ENCODE results near the gene DAP3.
"Not testable (repeated sequence)": the region's sequence is repeated elsewhere in the genome, so short reads cannot be mapped to it uniquely, and the experiment has no call there.

The DAP3 gene

DNA sequence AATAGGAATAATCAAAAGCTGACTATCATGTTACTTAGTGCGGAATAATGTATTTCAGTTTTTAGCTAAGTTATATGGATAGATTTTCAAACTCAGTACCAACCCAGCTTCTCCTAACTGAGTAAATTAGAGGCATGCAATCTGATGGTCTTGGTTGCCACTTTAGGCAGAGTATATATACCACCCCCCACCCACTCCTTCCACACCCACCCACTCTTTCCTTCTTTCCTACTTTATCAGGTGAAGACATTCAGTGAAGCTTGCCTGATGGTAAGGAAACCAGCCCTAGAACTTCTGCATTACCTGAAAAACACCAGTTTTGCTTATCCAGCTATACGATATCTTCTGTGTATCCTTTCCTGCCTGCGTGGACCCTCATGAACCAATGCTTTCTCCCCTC, 36.3 kb downstream of the DAP3 start:
- no peak for DNase-seq

DNA sequence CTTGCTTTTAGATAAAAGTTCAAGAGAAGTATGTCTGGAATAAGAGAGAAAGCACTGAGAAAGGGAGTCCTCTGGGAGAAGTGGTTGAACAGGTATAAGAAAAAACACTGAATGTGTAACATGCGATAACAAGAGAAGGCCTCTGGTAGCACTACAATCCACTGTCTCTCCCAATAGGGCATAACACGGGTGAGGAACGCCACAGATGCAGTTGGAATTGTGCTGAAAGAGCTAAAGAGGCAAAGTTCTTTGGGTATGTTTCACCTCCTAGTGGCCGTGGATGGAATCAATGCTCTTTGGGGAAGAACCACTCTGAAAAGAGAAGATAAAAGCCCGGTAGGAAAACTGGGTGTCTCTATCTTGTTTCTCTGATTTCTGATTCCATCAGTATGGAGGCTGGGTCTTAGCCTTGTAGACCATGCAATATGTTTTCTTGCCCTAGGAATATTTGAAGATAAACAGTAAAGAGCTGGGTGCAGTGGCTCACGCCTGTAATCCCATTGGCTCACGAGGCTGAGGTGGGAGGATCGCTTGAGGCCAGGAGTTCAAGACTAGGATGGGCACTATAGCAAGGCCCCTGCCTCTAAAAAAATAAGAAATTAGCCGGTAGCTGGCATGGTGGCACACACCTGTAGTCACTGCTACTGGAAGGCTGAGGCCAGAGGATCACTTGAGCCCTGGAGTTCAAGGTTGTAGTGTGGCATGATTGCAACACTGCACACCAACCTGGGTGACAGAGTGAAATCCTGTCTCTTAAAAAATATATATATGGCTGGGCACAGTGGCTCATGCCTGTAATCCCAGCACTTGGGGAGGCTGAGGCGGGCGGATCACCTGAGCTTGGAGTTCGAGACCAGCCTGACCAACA, 40.4 kb downstream of the DAP3 start:
- peak; percentile 47 for DNase-seq

DNA sequence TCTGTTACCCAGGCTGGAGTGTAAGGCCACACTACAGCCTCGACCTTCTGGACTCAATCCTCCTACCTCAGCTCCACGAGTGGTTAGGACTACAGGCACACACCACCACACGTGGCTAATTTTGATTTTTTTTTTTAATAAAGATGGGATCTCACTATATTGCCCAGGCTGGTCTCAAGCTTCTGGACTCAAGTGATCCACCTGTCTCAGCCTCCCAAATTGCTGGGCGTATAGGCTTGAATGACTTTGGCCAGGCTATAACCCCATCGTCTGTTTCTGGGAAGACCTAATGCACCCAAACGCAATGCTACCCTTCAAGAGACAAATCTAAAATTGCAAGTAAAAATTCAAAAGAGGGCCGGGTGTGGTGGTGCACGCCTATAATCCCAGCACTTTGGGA, 52.1 kb downstream of the DAP3 start:
- DNase-seq = no peak

DNA sequence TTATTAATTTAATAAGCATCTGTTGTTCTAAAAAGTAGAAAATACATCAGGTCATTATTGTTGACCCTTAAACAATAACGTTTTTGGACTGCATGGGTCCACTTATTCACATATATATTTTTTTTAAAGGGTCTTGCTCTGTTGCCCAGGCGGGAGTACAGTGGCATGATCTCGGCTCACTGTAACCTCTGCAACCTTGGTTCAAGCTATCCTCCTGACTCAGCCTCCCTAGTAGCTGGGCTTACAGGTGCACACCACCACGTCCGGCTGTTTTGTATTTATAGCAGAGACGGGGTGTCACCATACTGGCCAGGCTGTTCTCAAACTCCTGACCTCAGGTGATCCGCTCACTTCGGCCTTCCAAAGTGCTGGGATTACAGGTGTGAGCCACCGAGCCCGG, 53.0 kb downstream of the DAP3 start:
- no peak for DNase-seq

DNA sequence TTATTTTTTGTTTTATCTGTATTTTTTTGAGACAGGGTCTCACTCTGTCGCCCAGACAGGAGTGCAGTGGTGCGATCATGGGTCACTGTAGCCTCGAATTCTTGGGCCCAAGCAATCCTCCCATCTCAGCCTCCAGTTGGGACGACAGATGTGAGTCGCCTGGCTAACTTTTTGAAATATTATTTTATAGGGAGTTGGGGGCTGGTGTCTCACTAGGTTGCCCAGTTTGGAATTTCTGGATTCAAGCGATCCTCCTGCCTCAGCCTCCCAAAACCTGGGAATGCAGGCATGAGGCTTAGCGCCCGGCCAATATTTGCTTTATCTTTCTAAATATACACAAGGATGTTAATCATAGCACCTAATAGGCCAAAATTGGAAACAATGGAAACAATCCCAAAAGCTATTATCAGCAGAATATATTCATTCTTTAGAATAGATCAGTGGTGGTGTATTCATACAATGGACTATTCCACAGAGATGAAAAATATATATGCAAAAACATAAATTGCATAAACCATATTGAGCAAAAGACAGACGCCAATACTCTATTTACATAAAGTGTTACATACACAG, 55.9 kb downstream of the DAP3 start:
- no peak for DNase-seq

DNA sequence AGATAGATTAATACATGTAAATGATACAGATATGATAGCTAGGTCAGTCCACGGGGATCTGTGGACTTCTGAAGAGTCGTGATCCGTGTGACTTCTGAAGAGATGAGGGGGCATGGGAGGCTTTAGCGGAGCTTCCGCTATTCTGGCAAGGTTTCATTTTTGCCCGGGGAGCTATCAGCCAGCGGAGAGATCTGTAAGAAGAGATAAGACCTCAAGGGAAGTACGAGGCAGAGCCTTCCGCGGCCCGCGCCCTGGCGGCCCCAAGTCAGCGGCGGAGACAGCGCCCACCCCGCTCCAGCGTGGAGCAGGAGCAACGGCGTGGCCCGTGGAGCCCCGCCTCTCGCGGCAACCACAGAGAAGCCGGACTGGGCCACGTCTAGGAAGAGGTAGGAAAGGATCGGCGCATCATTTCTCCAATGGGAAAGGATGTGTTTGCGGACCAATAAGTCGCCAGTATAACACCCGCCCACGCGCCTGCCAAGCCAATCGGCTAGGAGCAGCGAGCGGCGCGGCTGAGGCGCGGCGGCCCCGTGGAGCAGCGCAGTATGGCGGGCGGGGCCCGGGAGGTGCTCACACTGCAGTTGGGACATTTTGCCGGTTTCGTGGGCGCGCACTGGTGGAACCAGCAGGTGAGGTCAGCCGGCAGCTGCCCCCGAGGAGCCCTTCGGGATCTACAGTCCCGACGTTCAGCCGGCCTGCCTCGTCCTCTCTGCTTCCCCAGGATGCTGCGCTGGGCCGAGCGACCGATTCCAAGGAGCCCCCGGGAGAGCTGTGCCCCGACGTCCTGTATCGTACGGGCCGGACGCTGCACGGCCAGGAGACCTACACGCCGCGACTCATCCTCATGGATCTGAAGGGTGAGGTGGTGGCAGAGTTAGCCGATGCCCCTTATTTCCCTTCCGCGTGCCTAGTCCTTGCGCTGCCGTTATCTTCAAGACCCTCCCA, 56.7 kb downstream of the DAP3 start:
- DNase-seq = peak; percentile 95

DNA sequence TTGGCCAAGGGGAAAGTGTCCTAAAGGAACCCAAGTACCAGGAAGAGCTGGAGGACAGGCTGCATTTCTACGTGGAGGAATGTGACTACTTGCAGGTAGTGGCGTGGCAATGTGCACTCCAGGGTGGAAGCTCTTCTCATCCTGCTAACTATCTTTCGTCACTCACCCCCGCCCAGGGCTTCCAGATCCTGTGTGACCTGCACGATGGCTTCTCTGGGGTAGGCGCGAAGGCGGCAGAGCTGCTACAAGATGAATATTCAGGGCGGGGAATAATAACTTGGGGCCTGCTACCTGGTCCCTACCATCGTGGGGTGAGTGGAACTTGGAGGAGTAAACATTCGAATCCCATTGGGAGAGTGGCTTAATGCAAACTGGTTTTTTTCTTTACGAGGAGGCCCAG, 58.7 kb downstream of the DAP3 start:
- not testable (repeated sequence) for DNase-seq

DNA sequence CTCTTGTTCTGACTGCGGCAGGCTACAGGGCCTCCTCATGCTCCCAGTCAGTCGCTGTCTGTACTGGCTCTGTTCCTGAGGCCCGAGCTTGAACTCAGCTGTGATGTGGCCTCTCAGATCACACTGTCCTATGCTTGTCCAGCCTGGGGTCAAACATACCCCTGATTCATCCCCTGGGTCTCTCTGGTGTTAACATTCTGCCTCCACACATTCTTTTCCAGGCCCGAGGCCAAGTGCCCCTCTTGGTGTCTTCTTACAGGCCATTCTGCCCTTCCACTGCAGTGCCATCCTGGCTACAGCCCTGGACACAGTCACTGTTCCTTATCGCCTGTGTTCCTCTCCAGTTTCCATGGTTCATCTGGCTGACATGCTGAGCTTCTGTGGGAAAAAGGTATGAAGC, 59.2 kb downstream of the DAP3 start:
- DNase-seq = not testable (repeated sequence)

DNA sequence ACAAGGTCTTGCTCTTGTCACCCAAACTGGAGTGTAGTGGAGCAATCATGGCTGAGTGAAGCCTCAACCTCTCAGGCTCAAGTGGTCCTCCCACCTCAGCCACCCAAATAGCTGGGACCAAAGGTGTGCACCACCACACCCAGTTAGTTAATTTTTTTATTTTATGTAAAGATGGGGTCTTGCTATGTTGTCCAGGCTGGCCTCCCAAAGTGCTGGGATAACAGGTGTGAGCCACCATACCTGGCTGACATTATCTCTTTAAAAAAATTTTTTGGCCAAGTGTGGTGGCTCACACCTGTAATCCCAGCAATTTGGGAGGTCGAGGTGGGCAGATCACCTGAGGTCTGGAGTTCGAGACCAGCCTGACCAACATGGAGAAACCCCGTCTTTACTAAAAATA, 70.1 kb downstream of the DAP3 start:
- not testable (repeated sequence) for DNase-seq

DNA sequence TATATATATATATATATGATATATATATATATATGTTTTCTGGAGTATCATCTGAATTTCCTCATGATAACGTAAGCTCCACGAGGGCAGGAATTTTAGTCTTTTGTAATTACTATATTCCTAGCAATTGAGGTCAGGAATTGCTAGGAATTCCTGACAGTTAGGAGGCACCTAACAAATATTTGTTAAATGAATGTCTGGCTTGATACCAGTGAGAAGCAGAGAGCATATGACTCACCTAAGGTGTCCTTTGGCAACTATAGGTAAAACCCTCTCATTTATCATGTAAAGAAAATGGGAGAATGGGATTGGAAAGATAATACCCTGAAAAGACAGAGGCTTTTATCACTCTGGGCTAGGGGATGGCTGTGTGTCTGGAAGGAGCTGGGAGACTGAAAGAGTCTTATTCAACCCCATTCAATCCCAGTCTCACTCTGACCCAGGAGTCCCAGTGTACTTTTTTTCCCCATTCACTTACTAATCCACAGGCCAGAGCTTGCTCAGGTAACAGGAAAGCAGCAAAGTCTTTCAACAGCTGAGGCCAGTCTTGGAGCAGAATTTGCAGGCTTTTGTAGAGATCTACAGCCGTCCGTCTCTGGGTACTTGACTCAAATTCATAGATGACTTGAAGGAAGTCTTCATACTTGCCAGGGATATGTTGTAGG, 71.2 kb downstream of the DAP3 start:
- no peak for DNase-seq

DNA sequence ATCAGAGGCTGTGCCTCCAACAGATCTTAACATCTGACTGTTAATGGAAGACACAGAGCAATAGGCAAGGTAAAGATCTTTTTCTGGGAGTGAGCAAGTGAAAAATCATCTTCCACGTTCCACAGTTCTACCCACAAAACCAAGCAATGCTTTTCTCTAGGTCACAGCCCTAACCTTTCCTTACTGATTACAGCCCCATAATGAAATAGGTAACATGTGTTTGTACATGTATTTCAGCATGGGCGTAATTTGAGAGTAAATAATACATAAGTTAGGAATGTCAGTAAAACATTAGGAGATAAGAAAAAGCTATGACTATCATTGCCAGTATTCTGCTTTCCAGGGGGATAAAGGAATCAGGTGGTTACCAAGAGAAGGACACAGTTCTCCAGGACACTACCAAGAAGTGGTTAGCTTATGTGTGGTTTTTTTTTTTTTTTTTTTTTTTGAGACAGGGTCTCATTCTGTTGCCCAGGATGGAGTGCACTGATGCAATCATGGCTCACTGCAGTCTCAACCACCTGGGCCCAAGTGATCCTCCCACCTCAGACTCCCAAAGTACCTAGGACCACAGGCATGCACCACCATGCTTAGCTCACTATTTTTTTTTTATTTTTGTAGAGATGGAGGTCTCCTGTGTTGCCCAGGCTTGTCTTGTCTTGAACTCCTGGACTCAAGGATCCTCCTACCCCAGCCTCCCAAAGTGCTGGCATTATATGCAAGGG, 72.0 kb downstream of the DAP3 start:
- no peak for DNase-seq

DNA sequence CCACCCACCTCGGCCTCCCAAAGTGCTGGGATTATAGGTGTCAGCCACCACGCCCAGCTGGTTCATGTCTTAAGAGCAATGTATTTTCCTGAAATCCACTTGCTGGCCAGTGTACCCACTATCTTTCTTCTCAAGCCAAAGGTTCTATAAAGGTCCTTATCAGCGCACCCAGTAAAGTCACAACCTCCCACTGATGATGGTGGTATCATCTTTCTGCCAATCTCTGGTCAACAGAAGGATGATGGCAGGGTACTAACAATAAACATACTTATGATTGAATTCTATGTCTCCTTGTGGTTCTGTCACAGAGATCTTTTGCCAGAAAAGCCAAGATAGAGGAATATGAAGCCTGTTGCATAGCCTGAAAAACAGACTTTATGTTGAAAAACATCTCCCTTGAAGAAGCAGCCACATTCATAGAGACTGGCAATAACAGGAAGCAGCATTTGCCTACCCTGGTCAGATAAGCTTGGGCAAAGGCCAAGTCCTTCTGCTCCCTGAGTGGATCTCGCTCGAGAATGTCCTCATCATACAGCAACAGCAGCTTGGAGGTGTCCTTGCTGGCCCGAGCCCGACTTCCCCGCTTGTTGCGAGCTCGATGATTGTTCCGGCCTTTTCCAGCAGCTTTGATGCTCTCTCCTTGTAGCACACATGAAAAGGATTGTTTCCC, 73.0 kb downstream of the DAP3 start:
- DNase-seq = no peak

DNA sequence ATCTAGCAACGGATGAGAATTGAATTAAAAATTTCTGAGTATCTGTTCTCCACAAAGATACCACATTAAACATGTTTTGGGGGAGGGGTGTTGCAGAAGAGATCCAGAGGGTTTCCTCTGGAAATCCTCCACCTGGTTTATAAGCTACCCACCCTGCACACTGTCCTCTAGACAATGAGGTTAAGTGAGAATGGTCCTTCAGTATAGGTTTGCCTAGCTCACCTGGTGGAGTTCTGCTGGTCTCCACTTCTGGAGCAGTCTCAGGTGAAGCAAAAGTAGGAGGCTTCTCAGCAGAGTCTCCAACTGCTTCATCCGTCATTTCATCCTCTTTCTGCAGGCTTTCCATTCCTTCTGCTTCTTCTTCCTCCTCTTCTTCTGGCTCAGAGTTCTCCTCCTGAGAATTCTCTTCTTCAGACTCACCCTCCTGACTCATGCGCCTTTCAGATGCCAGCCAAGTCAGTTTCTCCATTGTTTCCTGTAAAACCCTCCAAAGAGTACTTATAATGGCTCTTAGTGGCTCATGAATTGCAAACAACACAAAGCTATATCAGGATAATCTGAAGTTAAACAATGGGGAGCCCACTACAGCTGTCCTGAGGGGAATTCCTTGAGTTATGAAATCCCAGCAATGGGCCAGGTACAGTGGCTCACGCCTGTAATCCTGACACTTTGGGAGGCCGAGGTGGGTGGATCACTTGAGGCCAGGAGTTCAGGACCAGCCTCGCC, 74.4 kb downstream of the DAP3 start:
- DNase-seq = not testable (repeated sequence)

DNA sequence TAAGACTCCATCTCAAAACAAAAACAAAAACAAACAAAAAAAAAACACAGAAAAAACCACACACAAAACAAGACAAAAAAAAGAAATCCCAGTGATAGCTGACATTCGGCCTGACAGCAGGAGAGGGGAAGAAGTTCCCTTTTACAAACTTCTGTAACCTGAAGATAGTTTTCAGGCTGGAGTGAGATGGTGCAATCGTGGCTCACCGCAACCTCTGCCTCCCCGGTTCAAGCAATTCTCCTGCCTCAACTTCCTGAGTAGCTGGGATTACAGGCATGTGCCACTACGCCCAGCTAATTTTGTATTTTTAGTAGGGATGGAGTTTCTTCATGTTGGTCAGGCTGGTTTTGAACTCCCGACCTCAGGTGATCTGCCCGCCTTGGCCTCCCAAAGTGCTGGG, 75.1 kb downstream of the DAP3 start:
- DNase-seq = not testable (repeated sequence)

DNA sequence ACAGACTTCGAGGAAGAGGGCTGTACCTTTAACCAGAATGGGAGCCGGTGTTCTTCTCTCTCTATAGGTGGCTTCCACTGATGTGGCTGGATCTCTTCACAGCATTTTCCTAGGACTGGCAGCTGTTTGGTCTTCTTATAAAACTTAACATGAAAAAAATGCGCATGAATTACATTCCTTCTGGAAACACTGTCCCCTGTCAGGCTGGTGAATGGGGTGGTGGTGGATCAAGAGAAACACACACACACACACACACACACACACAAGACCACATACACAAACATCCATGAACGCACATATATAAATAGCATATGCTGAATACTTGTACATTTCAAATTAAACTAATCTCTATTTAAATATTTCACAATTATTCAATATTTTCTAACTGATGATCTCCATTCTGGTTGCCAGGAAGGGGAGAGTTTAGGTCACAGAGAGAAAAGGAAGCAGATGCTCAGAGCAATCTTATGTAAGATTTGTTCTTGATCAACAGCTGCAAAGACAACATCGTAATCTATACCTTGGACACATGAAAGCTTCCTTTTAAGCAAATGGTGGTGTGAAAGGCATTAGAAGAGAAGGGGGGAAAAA, 78.6 kb downstream of the DAP3 start:
- DNase-seq = not testable (repeated sequence)

DNA sequence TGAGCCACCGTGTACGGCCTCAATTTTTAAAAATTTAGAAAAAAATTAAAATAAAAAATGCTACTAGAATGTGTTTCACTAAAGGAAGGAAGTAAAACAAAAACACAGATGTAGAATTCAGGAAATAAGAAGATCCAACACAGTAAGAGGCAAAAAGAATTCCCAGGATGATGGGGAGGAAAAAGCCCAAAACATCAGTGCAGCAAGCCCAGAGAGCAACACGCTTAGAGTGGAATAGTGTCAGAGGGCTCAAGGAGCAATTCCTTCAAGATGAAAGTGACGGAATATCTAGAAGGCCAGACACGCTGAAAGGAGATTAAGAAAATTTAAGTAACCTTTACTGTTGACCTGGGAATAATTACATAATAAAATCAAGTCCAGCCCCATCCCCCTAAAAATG, 80.4 kb downstream of the DAP3 start:
- no peak for DNase-seq

DNA sequence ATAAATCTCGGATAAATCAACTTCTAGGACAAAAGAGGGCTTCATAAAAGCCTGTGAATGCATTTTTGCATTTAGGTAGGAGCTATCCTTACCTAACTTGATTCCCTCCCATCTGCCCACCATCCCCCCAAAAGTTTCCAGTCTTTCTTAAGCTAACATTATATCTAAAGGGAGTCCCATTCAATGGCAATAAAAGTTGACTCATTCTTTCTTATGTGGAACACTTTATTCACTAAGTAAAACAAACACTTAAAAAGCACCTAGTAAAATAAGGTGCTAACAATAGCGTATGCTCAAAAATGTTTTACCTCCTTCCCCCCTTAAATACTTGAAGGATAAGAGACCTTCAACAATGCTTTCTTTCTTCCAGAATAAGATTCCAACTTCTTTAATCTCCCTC, 84.3 kb downstream of the DAP3 start:
- DNase-seq = no peak

DNA sequence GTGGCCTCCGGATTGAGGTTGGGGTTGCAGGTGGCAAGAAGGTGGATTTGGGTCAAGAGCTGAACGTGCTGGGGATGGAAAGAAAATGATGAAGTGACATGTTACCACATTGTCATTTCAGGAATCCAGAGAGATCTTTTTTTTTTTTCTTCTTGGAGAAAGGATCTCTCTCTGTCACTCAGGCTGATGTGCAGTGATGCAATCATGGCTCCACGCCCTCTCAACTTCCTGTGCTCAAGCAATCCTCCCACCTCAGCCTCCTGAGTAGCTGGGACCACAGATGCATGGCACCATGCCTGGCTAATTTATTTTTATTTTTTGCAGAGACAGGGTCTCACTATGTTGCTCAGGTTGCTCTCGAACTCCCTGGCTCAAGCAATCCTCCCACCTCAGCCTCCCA, 87.5 kb downstream of the DAP3 start:
- no peak for DNase-seq

DNA sequence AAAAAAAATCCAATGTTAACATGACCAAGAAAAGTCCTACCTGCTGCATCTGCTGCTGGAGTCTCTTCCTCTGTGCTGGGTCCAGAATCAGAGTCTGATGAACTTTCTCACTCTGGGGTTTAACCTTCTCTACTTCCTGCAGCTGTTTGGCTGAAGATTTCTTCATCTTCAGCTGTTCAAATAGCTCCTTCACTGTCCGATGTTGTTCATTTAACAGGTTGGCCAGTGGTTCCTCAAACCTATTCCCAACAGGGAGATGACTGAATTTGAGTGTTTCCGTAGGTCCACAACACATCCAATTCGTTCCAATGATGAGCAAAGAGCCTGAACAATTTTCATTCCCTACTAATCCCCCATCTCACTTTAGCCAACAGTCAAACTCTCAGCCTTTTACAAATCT, 88.7 kb downstream of the DAP3 start:
- DNase-seq = no peak

Measured in NCI-H1105 treated with DMSO at 0.1 percent for 48 hours (cell line).